ELF-1 (cell line): ENCODE measurements around the gene PLEKHG7.
"Not testable (repeated sequence)": the region's sequence is repeated elsewhere in the genome, so short reads cannot be mapped to it uniquely, and the experiment has no call there.

Experiments
- DNase-seq: peaks from one replicate; pipeline ENCODE4 v3.0.0-alpha.2; 2016; ENCODE audit warnings: low read depth, low spot score

Gene PLEKHG7

GRCh38 chr12:92702754-92703679 is at the start of gene PLEKHG7:
TSS of gene PLEKHG7 (plus strand) at chr12:92702989. CDS start at chr12:92706632, 3,643 bp downstream.
- DNase-seq, result no peak

GRCh38 chr12:92654256-92654655 is 48.5 kb upstream of the PLEKHG7 start:
- not testable (repeated sequence) for DNase-seq

- no peak for DNase-seq
These were observed 47.9 kb upstream of the PLEKHG7 start for GRCh38 chr12:92654929-92655328.

- no peak for DNase-seq
These were observed 45.9 kb upstream of the PLEKHG7 start for GRCh38 chr12:92656911-92657310.

- no peak for DNase-seq
These were observed 45.0 kb upstream of the PLEKHG7 start for GRCh38 chr12:92657770-92658169.

- DNase-seq, result no peak
These were observed 44.2 kb upstream of the PLEKHG7 start for GRCh38 chr12:92658611-92659010.

- no peak for DNase-seq
These were observed 41.5 kb upstream of the PLEKHG7 start for GRCh38 chr12:92661269-92661668.

- DNase-seq, result no peak
These were observed 37.3 kb upstream of the PLEKHG7 start for GRCh38 chr12:92665496-92665895.

- no peak for DNase-seq
These were observed 34.0 kb upstream of the PLEKHG7 start for GRCh38 chr12:92668739-92669138.

- not testable (repeated sequence) for DNase-seq
These were observed 31.3 kb upstream of the PLEKHG7 start for GRCh38 chr12:92671524-92671923.

GRCh38 chr12:92673756-92674155 is 29.0 kb upstream of the PLEKHG7 start:
- DNase-seq, result no peak

GRCh38 chr12:92674500-92674899 is 28.3 kb upstream of the PLEKHG7 start:
- DNase-seq, result no peak

- DNase-seq, result no peak
These were observed 27.5 kb upstream of the PLEKHG7 start for GRCh38 chr12:92675092-92675865.

- DNase-seq, result no peak
These were observed 26.1 kb upstream of the PLEKHG7 start for GRCh38 chr12:92676710-92677109.

GRCh38 chr12:92690601-92691000 is 12.2 kb upstream of the PLEKHG7 start:
- no peak for DNase-seq

- no peak for DNase-seq
These were observed 7.7 kb upstream of the PLEKHG7 start for GRCh38 chr12:92695056-92695455.

- no peak for DNase-seq
These were observed 7.2 kb upstream of the PLEKHG7 start for GRCh38 chr12:92695577-92695976.

- no peak for DNase-seq
These were observed 6.6 kb upstream of the PLEKHG7 start for GRCh38 chr12:92696216-92696615.

GRCh38 chr12:92698474-92698873 is 4.3 kb upstream of the PLEKHG7 start:
- no peak for DNase-seq

GRCh38 chr12:92701441-92701840 is 1.3 kb upstream of the PLEKHG7 start:
- DNase-seq, result no peak

GRCh38 chr12:92703786-92704185 is 997 bp downstream of the PLEKHG7 start:
- DNase-seq, result no peak

- no peak for DNase-seq
These were observed 3.8 kb downstream of the PLEKHG7 start for GRCh38 chr12:92706594-92706993.

GRCh38 chr12:92707926-92708325 is 5.1 kb downstream of the PLEKHG7 start:
- no peak for DNase-seq
